ENCODE data around the gene DAPL1. TPM values are rescaled to one million over a fixed set of nuclear protein-coding genes. Genes with fewer than 3 reads are reported as not detected.

Gene DAPL1
- total RNA-seq, 2 experiments from 2014 or later, result not detected

- POLR2A ChIA-PET, result no interaction called here
Observed at GRCh38 chr2:158750458-158751125, 44.5 kb upstream of the DAPL1 start.

GRCh38 chr2:158753641-158754611, 41.2 kb upstream of the DAPL1 start:
- Histone ChIP-seq H4K20me1 (ENCODE audit: insufficient read depth, low read length) (no peaks in the 10 kb centered on the region), H3K9me2 (ENCODE audit: insufficient read depth, low read length) (no peaks in the 10 kb centered on the region), H3K36me3 (ENCODE audit: insufficient read depth, low read length) (no peaks in the 10 kb centered on the region), H3K27ac (ENCODE audit: low read depth, low read length, poor library complexity, severe bottlenecking) (no peak overlapping the region), H3K9me3 (ENCODE audit: low read length) (no peaks in the 10 kb centered on the region), H3K79me2 (ENCODE audit: insufficient read depth, low read depth, low read length) (no peaks in the 10 kb centered on the region), H2AFZ (ENCODE audit: low read length) (no peak overlapping the region), H3K4me2 (ENCODE audit: low read length) (no peak overlapping the region), H3K4me3 (ENCODE audit: low read depth, low read length, poor library complexity, severe bottlenecking) (no peak overlapping the region), H3K4me1 (ENCODE audit: insufficient read depth, low read length, poor library complexity, severe bottlenecking) (no peaks in the 10 kb centered on the region)
- peak; percentile 61 for DNase-seq (ENCODE audit: low spot score)
- intact Hi-C loops (cut with micrococcal nuclease; ENCODE audit: unreplicated experiment), result loop anchor here (2.0 to 10.0 kb wide), 4 partner anchors 297 to 1249 kb away; partner anchors contain the start of genes CCDC148 and PKP4
- ChIA-PET CTCF (ENCODE audit: unreplicated experiment) (interaction anchor here (1.0 kb wide), 1 partner anchor 8 kb away, joined by 3 read pairs; no protein-coding TSS in a partner anchor), POLR2A (interaction anchor here (1.6 kb wide), 1 partner anchor 8 kb away, joined by 4 read pairs; no protein-coding TSS in a partner anchor)
- peak; percentile 90 for TF ChIP-seq CTCF (conservative IDR thresholded peaks at IDR 0.05; ENCODE audit: low read length)
- no peak for TF ChIP-seq EZH2phosphoT487 (IDR thresholded peaks at IDR 0.05; ENCODE audit: borderline replicate concordance, low read depth, low read length)
- BruUV-seq (replicated peaks), result no TSS peak

More at GRCh38 chr2:158750458-158751125, 44.5 kb upstream of the DAPL1 start:
- H2AFZ ChIP-seq (ENCODE audit: low read length), result no peak overlapping the region
- DNase-seq (ENCODE audit: low spot score), result no peak
- no peaks in the 10 kb centered on the region for H4K20me1 ChIP-seq (ENCODE audit: insufficient read depth, low read length)
- TF ChIP-seq EZH2phosphoT487 (IDR thresholded peaks at IDR 0.05; ENCODE audit: borderline replicate concordance, low read depth, low read length), result no peak
- no peaks in the 10 kb centered on the region for H3K4me1 ChIP-seq (ENCODE audit: insufficient read depth, low read length, poor library complexity, severe bottlenecking)
- H3K4me3 ChIP-seq (ENCODE audit: low read depth, low read length, poor library complexity, severe bottlenecking), result no peak overlapping the region
- H3K9me2 ChIP-seq (ENCODE audit: insufficient read depth, low read length), result no peaks in the 10 kb centered on the region
- CTCF ChIA-PET (ENCODE audit: unreplicated experiment), result no interaction called here
- H3K27ac ChIP-seq (ENCODE audit: low read depth, low read length, poor library complexity, severe bottlenecking), result no peak overlapping the region
- H3K36me3 ChIP-seq (ENCODE audit: insufficient read depth, low read length), result no peaks in the 10 kb centered on the region
- H3K4me2 ChIP-seq (ENCODE audit: low read length), result no peak overlapping the region
- no TSS peak for BruUV-seq (replicated peaks)
- no peaks in the 10 kb centered on the region for H3K9me3 ChIP-seq (ENCODE audit: low read length)
- intact Hi-C loops (cut with micrococcal nuclease; ENCODE audit: unreplicated experiment), result loop anchor here (5.0 to 10.0 kb wide), 2 partner anchors 293 to 1246 kb away; partner anchors contain the start of genes CCDC148 and PKP4
- H3K79me2 ChIP-seq (ENCODE audit: insufficient read depth, low read depth, low read length), result no peaks in the 10 kb centered on the region
